ENCODE measurements around the gene CYP27C1.
"Not testable (repeated sequence)": the region's sequence is repeated elsewhere in the genome, so short reads cannot be mapped to it uniquely, and the experiment has no call there.

Gene CYP27C1, protein sequence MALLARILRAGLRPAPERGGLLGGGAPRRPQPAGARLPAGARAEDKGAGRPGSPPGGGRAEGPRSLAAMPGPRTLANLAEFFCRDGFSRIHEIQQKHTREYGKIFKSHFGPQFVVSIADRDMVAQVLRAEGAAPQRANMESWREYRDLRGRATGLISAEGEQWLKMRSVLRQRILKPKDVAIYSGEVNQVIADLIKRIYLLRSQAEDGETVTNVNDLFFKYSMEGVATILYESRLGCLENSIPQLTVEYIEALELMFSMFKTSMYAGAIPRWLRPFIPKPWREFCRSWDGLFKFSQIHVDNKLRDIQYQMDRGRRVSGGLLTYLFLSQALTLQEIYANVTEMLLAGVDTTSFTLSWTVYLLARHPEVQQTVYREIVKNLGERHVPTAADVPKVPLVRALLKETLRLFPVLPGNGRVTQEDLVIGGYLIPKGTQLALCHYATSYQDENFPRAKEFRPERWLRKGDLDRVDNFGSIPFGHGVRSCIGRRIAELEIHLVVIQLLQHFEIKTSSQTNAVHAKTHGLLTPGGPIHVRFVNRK

GRCh38 chr2:127220102-127220767 lies at the start of gene CYP27C1:
CYP27C1 (minus strand) TSS chr2:127220299; CDS start chr2:127220270, 29 bp downstream.
- DNase-seq, result no peak

GRCh38 chr2:127261804-127262406 lies 41.8 kb upstream of the CYP27C1 start:
- DNase-seq, result no peak

- DNase-seq, result no peak
Observed at GRCh38 chr2:127259355-127259754, 39.3 kb upstream of the CYP27C1 start.

DNA sequence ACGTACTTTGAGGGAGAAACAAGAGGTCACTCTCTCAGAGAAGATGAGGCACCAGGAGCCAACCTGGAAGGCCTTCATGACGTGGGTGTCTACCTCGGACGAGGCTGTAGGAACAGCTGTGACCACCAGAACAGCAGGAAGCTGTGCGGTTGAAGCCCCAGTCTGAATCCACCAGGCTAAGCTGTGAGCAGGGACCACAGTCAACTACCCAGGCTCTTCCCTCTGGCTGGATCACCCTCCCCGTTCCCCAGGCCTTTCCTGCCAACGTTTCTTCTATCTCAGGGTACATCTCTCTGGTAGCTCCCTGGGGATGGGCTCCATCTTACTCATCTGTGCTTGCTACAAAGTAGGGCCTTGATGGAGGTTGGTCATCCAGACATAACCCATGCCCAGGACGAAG lies 36.8 kb upstream of the CYP27C1 start:
- no peak for DNase-seq

GRCh38 chr2:127256381-127256780 lies 36.3 kb upstream of the CYP27C1 start:
- no peak for DNase-seq

DNA sequence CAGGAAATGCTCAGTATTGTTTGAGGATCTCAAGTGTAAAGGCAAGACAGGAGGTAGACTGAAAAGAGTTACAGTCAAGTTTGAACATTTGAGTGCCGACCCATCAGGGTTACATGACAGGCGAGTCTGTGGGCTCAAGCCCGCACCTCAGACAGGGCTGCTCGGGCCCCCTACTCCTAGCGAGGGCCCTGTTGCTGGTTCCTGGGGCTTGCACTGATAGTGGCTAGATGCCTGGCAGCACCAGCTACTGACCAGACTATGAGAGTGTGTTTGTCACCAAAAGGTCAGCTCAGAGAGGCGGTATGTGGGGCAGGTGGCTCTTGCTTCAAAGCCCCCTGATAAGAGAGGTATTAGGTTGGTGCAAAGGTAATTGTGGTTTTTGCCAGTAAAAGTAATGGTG lies 35.6 kb upstream of the CYP27C1 start:
- no peak for DNase-seq

- DNase-seq, result no peak
Observed at GRCh38 chr2:127255146-127255545, 35.0 kb upstream of the CYP27C1 start.

DNA sequence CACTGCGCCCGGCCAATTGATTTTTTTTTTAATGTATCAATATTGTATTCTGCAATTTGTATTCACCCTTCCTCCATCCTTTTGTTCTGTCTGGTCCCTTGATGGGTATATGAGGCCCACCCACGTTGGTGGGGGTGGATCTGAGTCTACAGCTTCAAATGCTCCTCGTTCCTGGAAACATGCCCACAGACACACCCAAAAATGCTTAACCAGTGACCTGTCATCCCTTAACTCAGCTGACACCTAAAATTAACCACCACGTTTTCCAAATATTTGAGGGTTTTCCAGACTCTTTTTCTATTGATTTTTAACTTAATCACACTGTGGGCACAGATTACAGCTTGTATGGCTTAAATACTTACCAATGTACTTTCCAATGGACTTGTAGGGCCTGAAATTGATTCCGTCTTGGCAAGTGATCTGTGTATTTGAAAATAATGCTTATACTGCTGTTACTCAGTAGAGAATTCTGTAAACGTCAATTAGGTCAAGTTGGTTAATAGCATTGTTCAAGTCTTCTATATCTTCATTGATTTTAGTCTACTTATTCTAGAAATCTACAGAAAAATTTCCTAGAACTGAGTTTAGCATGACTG lies 34.4 kb upstream of the CYP27C1 start:
- DNase-seq, result no peak

GRCh38 chr2:127241184-127241583 lies 21.1 kb upstream of the CYP27C1 start:
- peak; percentile 81 for DNase-seq

GRCh38 chr2:127239395-127239794 lies 19.3 kb upstream of the CYP27C1 start:
- DNase-seq, result no peak

- DNase-seq, result not testable (repeated sequence)
Observed at GRCh38 chr2:127237768-127238167, 17.7 kb upstream of the CYP27C1 start.

DNA sequence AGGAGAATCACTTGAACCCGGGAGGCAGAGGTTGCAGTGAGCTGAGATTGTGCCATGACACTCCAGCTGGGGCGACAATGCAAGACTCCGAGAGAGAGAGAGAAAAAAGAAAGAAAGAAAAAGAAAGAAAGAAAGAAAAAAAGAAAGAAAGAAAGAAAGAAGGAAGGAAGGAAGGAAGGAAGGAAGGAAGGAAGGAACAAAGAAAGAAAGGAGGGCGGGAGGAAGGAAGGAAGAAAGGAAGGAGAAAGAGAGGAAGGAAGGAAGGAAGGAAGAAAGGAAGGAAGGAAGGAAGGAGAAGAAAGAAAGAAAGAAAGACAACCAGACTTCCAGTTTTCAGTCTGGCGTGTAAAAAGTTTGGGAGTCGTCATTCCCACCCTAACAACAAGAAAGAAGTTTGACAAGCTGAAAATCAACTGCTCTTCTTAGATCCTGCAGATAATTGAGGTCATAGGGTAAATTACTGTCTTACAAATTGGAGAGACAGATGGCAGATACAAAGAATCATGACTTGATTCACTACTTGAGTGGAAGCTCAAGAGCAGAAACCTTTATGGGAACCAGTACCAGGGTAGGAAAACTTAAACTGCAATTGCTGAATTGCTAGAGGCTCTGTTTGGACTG lies 15.1 kb upstream of the CYP27C1 start:
- DNase-seq, result no peak

GRCh38 chr2:127233710-127234109 lies 13.6 kb upstream of the CYP27C1 start:
- DNase-seq, result peak; percentile 85

DNA sequence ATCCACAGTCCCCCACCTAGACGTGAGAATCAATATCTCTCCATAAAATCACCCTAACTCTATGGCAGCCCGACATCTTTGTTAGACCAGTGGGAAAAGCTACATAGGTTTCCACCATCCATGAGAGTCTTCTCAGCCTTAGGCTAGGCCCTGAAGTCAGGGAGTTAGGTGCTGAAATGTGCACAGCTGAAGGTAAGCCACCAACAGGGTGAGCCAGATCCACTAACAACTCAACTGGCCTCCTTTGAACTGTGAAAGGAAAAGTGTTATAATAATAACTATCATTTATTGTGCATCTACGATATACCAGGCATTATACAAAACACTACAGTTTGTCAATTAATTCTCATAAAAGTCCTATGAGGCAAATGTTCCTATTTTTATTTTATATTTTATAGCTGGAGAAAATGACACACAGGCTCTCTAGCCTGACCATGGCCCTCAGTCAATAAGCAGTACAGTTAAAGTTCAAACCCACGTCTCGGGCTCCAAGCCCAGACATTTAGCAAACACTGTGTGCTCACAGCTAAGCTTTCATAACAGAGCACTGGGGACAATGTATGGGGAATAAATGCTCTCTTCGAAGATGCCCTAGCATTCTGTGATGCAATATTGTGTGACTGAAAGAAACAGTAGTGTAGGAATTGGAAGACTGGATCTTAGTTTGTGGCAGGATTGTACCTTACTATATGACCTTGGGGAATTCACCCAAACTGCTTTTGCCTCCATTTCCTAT lies 11.2 kb upstream of the CYP27C1 start:
- DNase-seq, result no peak

- no peak for DNase-seq
Observed at GRCh38 chr2:127229555-127229954, 9.5 kb upstream of the CYP27C1 start.

- no peak for DNase-seq
Observed at GRCh38 chr2:127228102-127228501, 8.0 kb upstream of the CYP27C1 start.

- DNase-seq, result not testable (repeated sequence)
Observed at GRCh38 chr2:127227264-127227660, 7.2 kb upstream of the CYP27C1 start.

DNA sequence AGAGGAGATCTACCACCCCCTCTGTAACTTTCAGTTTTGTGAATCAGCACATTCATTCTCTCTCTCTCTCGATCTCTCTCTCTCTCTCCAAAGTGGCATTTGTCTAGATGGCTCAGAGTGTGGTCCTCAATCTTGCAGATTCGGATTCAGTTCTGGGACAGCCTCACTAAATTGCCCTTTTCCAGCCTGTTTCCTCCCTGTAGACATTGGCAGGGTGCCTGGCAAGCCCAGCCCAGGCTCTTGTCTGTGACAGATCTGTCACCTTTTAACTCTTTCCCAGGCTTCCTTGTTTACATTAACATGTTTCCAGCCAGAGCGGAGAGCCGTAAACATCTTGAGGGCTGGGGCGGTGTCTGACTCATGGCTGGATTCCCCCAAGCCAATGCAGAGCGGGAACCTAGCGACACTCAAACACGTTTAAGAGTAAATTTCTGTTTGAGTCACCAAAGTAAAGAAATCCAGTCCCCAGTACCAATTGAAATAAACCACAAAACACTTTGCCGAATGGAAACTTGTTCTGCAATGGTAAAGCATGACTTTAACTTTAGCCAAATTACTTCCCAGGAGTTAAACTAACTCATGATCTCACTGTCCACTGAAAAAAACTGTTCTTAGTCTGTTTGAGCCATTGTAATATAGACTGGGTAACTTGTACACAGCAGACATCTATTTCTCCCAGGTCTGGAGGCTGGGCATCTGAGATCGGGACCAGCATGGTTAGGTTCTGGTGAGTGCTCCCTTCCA lies 6.6 kb upstream of the CYP27C1 start:
- peak; percentile 33 for DNase-seq

- no peak for DNase-seq
Observed at GRCh38 chr2:127226132-127226519, 6.0 kb upstream of the CYP27C1 start.

GRCh38 chr2:127225186-127225960 lies 5.3 kb upstream of the CYP27C1 start:
- DNase-seq, result no peak

All from inflammatory macrophage treated with lipopolysaccharide for 4 hours (primary cell).